ENCODE results near the gene KLF7.

The KLF7 gene

DNA sequence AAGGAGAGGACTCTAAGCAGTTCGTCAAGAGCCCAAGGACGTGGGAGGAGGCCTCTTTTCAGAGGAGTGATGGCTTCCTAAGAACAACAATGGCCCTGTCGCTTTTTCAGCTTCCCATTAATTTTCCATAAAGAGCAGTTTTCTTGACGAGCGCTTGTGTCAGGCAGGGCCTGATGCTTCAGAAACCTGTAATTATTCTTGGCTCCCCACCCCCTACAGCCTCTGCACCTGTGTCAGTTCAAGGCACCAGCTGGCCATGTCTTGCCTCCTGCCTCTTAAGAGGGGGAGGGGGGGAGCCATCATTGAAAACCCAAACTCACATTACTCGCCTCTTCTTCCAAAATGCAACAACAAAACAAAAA, 32.3 kb downstream of the KLF7 start:
- H3K27ac ChIP-seq (ENCODE audit: low read depth, low read length), result no peak overlapping the region
- no peak overlapping the region for H3K4me3 ChIP-seq (ENCODE audit: insufficient read depth, low read length, poor library complexity, severe bottlenecking)
- no peaks in the 10 kb centered on the region for H3K9me3 ChIP-seq (ENCODE audit: insufficient read depth, low read length)
- no peaks in the 10 kb centered on the region for H3K36me3 ChIP-seq (ENCODE audit: low read length)
- no peak overlapping the region for H3K4me2 ChIP-seq (ENCODE audit: low read depth, low read length, poor library complexity, severe bottlenecking)
- no peaks in the 10 kb centered on the region for H4K20me1 ChIP-seq (ENCODE audit: low read depth, low read length)
- H3F3A ChIP-seq (ENCODE audit: insufficient read depth), result no peaks in the 10 kb centered on the region
- no peak overlapping the region for H2AFZ ChIP-seq (ENCODE audit: low read depth, low read length, severe bottlenecking)
- no peaks in the 10 kb centered on the region for H3K27me3 ChIP-seq (ENCODE audit: low read length)
- no peak overlapping the region for H3K9ac ChIP-seq (ENCODE audit: low read length)
- H3K9me2 ChIP-seq (replicated peaks; ENCODE audit: insufficient read depth, low read length), result no peaks in the 10 kb centered on the region
- TF ChIP-seq, protein P1, sequence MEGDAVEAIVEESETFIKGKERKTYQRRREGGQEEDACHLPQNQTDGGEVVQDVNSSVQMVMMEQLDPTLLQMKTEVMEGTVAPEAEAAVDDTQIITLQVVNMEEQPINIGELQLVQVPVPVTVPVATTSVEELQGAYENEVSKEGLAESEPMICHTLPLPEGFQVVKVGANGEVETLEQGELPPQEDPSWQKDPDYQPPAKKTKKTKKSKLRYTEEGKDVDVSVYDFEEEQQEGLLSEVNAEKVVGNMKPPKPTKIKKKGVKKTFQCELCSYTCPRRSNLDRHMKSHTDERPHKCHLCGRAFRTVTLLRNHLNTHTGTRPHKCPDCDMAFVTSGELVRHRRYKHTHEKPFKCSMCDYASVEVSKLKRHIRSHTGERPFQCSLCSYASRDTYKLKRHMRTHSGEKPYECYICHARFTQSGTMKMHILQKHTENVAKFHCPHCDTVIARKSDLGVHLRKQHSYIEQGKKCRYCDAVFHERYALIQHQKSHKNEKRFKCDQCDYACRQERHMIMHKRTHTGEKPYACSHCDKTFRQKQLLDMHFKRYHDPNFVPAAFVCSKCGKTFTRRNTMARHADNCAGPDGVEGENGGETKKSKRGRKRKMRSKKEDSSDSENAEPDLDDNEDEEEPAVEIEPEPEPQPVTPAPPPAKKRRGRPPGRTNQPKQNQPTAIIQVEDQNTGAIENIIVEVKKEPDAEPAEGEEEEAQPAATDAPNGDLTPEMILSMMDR (IDR thresholded peaks at IDR 0.05; ENCODE audit: insufficient read depth, low read length, poor library complexity, severe bottlenecking), result no peak
- no peak for TF ChIP-seq EZH2phosphoT487 (conservative IDR thresholded peaks at IDR 0.05; ENCODE audit: low read length)
- H3K79me2 ChIP-seq (ENCODE audit: insufficient read depth, low read length), result no peaks in the 10 kb centered on the region

DNA sequence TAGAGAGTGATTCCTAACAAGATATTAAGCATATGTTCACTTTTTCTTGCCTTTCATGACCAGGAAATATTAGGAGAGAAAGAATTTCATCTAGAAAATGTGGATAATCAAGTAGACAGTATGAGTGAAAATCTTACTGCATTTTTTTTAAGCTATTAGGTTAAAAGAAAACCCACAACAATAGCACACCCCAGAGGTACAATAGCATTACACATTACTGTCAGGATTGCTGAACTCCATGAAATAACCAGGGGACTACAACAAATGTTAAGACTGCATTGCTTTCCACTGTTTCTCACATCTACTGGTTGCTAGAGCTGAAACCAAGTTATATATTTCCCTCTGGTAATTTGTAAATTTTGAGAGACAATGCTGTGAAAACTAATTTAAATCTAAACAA, 33.7 kb downstream of the KLF7 start:
- H3K9me2 ChIP-seq (replicated peaks; ENCODE audit: insufficient read depth, low read length), result no peaks in the 10 kb centered on the region
- TF ChIP-seq EZH2phosphoT487 (conservative IDR thresholded peaks at IDR 0.05; ENCODE audit: low read length), result no peak
- TF ChIP-seq, protein P1 (IDR thresholded peaks at IDR 0.05; ENCODE audit: insufficient read depth, low read length, poor library complexity, severe bottlenecking), result no peak
- no peaks in the 10 kb centered on the region for H4K20me1 ChIP-seq (ENCODE audit: low read depth, low read length)
- H3K9ac ChIP-seq (ENCODE audit: low read length), result no peak overlapping the region
- no peak overlapping the region for H3K27ac ChIP-seq (ENCODE audit: low read depth, low read length)
- H3K79me2 ChIP-seq (ENCODE audit: insufficient read depth, low read length), result no peaks in the 10 kb centered on the region
- no peaks in the 10 kb centered on the region for H3F3A ChIP-seq (ENCODE audit: insufficient read depth)
- H3K36me3 ChIP-seq (ENCODE audit: low read length), result no peaks in the 10 kb centered on the region
- H3K4me3 ChIP-seq (ENCODE audit: insufficient read depth, low read length, poor library complexity, severe bottlenecking), result no peak overlapping the region
- H2AFZ ChIP-seq (ENCODE audit: low read depth, low read length, severe bottlenecking), result no peak overlapping the region
- H3K4me2 ChIP-seq (ENCODE audit: low read depth, low read length, poor library complexity, severe bottlenecking), result no peak overlapping the region
- no peaks in the 10 kb centered on the region for H3K27me3 ChIP-seq (ENCODE audit: low read length)
- no peaks in the 10 kb centered on the region for H3K9me3 ChIP-seq (ENCODE audit: insufficient read depth, low read length)

GRCh38 chr2:207131594-207131993, 34.2 kb downstream of the KLF7 start:
- Histone ChIP-seq H3K36me3 (ENCODE audit: low read length) (no peaks in the 10 kb centered on the region), H3K9me2 (replicated peaks; ENCODE audit: insufficient read depth, low read length) (no peaks in the 10 kb centered on the region), H4K20me1 (ENCODE audit: low read depth, low read length) (no peaks in the 10 kb centered on the region), H3K27ac (ENCODE audit: low read depth, low read length) (no peak overlapping the region), H3K27me3 (ENCODE audit: low read length) (no peaks in the 10 kb centered on the region), H3K4me3 (ENCODE audit: insufficient read depth, low read length, poor library complexity, severe bottlenecking) (no peak overlapping the region), H2AFZ (ENCODE audit: low read depth, low read length, severe bottlenecking) (no peak overlapping the region), H3K9me3 (ENCODE audit: insufficient read depth, low read length) (no peaks in the 10 kb centered on the region), H3K9ac (ENCODE audit: low read length) (no peak overlapping the region), H3F3A (ENCODE audit: insufficient read depth) (no peaks in the 10 kb centered on the region), H3K79me2 (ENCODE audit: insufficient read depth, low read length) (no peaks in the 10 kb centered on the region), H3K4me2 (ENCODE audit: low read depth, low read length, poor library complexity, severe bottlenecking) (no peak overlapping the region)
- no peak for TF ChIP-seq EZH2phosphoT487 (conservative IDR thresholded peaks at IDR 0.05; ENCODE audit: low read length)
- TF ChIP-seq, protein P1 (IDR thresholded peaks at IDR 0.05; ENCODE audit: insufficient read depth, low read length, poor library complexity, severe bottlenecking), result no peak
